Fibroblast of lung (primary cell): ENCODE results near the gene CNTNAP5.

ENCODE experiments used
- EZH2 ChIP-seq: IDR thresholded peaks from 2 replicates; pipeline ENCODE4 v1.5.1; 2012; ENCODE audit warnings: low read length, control low read depth, mild to moderate bottlenecking; ENCODE audit errors: missing control alignments
- TF ChIP-seq, protein P1 (sequence below), 2 donors: IDR thresholded peaks in 1 of 2; conservative IDR thresholded peaks in 1 of 2; 1 replicate in 1 of 2; 2 replicates in 1 of 2; pipeline ENCODE4 v1.5.1; 2011 to 2012; ENCODE audit warnings: low read length in 2 of 2, control low read depth in 1 of 2, inconsistent platforms in 1 of 2, low read depth in 1 of 2, mild to moderate bottlenecking in 1 of 2

DNA sequence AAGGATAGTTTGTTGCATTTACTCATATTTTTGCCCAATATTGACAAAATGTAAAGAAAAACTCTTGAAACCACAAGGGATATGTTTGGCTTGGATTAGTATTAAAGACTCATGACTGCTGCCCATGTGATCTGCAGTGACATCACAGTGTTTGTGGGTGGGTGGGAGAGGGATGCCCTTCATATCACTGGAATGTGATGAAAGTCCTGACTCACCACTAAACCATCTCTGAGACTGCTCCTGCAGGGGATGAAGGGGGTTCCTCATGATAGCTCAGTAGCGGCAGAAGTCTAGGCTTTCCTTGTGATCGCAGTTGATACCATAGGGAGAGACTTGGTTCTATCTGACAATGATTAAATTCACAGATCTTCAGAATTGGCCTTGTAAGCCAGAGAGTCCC, 451.2 kb downstream of the CNTNAP5 start:
- no peak for TF ChIP-seq EZH2
- TF ChIP-seq, protein P1, sequence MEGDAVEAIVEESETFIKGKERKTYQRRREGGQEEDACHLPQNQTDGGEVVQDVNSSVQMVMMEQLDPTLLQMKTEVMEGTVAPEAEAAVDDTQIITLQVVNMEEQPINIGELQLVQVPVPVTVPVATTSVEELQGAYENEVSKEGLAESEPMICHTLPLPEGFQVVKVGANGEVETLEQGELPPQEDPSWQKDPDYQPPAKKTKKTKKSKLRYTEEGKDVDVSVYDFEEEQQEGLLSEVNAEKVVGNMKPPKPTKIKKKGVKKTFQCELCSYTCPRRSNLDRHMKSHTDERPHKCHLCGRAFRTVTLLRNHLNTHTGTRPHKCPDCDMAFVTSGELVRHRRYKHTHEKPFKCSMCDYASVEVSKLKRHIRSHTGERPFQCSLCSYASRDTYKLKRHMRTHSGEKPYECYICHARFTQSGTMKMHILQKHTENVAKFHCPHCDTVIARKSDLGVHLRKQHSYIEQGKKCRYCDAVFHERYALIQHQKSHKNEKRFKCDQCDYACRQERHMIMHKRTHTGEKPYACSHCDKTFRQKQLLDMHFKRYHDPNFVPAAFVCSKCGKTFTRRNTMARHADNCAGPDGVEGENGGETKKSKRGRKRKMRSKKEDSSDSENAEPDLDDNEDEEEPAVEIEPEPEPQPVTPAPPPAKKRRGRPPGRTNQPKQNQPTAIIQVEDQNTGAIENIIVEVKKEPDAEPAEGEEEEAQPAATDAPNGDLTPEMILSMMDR (conservative IDR thresholded peaks at IDR 0.05 in 1 of 2, IDR thresholded peaks at IDR 0.05 in 1 of 2; ENCODE audit: low read depth in 1 of 2, low read length in 2 of 2) = no peak
